GM12874 (cell line): ENCODE data around the gene TMEM88.

Source experiments
- CTCF ChIP-seq: IDR thresholded peaks from 2 replicates; pipeline ENCODE4 v1.5.1; 2011; ENCODE audit warnings: low read depth, mild to moderate bottlenecking, control low read depth, low read length, moderate library complexity; ENCODE audit not compliant: insufficient read depth

The TMEM88 gene

GRCh38 chr17:7839876-7840261 lies 15.0 kb upstream of the TMEM88 start:
- TF ChIP-seq CTCF: no peak

- TF ChIP-seq CTCF: no peak
These were observed 14.4 kb upstream of the TMEM88 start for GRCh38 chr17:7840441-7840840.

- TF ChIP-seq CTCF: no peak
These were observed 14.0 kb upstream of the TMEM88 start for GRCh38 chr17:7840875-7841274.

GRCh38 chr17:7841396-7841914 lies 13.4 kb upstream of the TMEM88 start:
- TF ChIP-seq CTCF: no peak

GRCh38 chr17:7841915-7842379 lies 12.9 kb upstream of the TMEM88 start:
- TF ChIP-seq CTCF: no peak

GRCh38 chr17:7842380-7843256 lies 12.2 kb upstream of the TMEM88 start:
- TF ChIP-seq CTCF: no peak

GRCh38 chr17:7843257-7843535 lies 11.7 kb upstream of the TMEM88 start:
- TF ChIP-seq CTCF: no peak
